Kidney (tissue), 14 donors: ENCODE measurements around the gene THADA. TPM values are rescaled to one million over a fixed set of nuclear protein-coding genes. Genes with fewer than 3 reads are reported as not detected.
A peak's percentile ranks its signal among the peaks of the same experiment; 100 is the strongest.

ENCODE experiments used
- DNase-seq, 5 donors: peaks; one replicate each; pipeline ENCODE4 v3.0.0-alpha.2; 2013 to 2020
- FAIRE-seq: peaks from 2 replicates; lab custom pipeline; 2012; peaks lifted over from hg19 to GRCh38; lab: Jason Lieb, UNC
- H3K27ac ChIP-seq, 2 donors: one replicate each; pipeline ENCODE4 v1.7.0; 2013; ENCODE audit warnings: low read depth in 2 of 2, low read length in 2 of 2, inconsistent platforms in 1 of 2
- H3K27me3 ChIP-seq: one replicate; pipeline ENCODE4 v1.7.1; 2013; ENCODE audit warnings: low read length, inconsistent platforms; ENCODE audit not compliant: control insufficient read depth, insufficient read depth
- H3K36me3 ChIP-seq, 3 donors: one replicate each; pipeline versions ENCODE4 v1.7.0 to v1.7.1; 2013; ENCODE audit warnings: low read length in 3 of 3, control low read depth in 1 of 3, inconsistent platforms in 1 of 3; ENCODE audit not compliant: insufficient read depth in 3 of 3, control insufficient read depth in 2 of 3
- H3K4me1 ChIP-seq, 3 donors: one replicate each; pipeline versions ENCODE4 v1.7.0 to v1.7.1; 2013; ENCODE audit warnings: low read length in 3 of 3, inconsistent platforms in 1 of 3, low read depth in 1 of 3; ENCODE audit not compliant: control insufficient read depth in 2 of 3, insufficient read depth in 2 of 3
- H3K4me3 ChIP-seq, 3 donors: one replicate each; pipeline versions ENCODE4 v1.7.0 to v1.8.1; 2013; ENCODE audit warnings: low read length in 3 of 3, control low read depth in 1 of 3, inconsistent platforms in 1 of 3
- H3K9ac ChIP-seq, 3 donors: one replicate each; pipeline versions ENCODE4 v1.7.0 to v1.7.1; 2013; ENCODE audit warnings: low read length in 3 of 3, control low read depth in 1 of 3, inconsistent platforms in 1 of 3
- H3K9me3 ChIP-seq, 3 donors: one replicate each; pipeline versions ENCODE4 v1.7.0 to v1.7.1; 2013; ENCODE audit warnings: low read length in 3 of 3, control low read depth in 1 of 3, inconsistent platforms in 1 of 3; ENCODE audit not compliant: control insufficient read depth in 2 of 3, insufficient read depth in 1 of 3
- intact Hi-C: fragments of 100-400 bp; cut with DNase I; formaldehyde crosslinking; loops from one replicate; pipeline ENCODE4 v1.11.1; 2022
- polyA plus RNA-seq: library from polyadenylated mRNA; stranded (reverse); fragments of 350-450 nt; fragmentation: Illumina TruSeq; extraction: RNeasy Lipid Tissue Mini Kit (QIAGEN cat#74804); gene quantifications from one replicate; pipeline ENCODE4 v1.2.3, GENCODE V29; 2014; ENCODE audit warnings: low read depth, low replicate concordance; ENCODE audit not compliant: insufficient read depth
- total RNA-seq: library from RNA; stranded (reverse); fragmentation: NEBNext Ultra II Directional; extraction: Animal tissue kit (Norgen Biotek cat#: 25700); gene quantifications from one replicate; pipeline ENCODE4 v1.2.1, GENCODE V29; 2021
- TF ChIP-seq, protein P1 (sequence below): IDR thresholded peaks from 3 replicates; pipeline ENCODE4 v1.5.1; 2012; ENCODE audit warnings: mild to moderate bottlenecking, moderate library complexity, borderline replicate concordance; ENCODE audit not compliant: insufficient read depth; ENCODE audit errors: extremely low read depth
- donor health status: control.
- donor health status: control.
- donor health status: control.
- donor health status: control.
- donor health status: control.
- donor health status: DM: yes; HTN: yes; CAD: no.
- donor health status: Normal renal cell carcinoma (clear cell type).

THADA gene
- total and polyA plus RNA-seq, 2 donors from 2014 or later = 21.4 to 45.1 TPM

DNA sequence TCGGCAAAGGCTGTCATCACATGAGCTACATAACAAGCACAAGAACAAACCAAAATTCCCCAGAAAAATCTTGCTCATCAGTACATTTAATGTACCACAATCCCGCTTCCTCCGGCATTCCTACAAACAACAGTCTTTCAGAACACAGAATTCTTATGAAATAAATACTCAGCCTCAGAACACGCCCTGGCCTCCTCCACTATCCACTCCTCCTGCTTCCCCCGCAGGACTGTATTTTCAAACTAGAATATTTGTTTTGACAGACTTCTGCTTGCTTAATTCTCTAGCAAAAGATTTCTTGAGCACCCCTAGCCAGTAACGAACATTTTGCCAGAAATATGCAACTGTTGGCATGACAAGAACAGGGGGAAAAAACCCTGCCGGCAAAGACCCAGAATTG, 131.2 kb downstream of the THADA start:
- peaks cover 9 to 32% (median 12%) of the 10 kb centered on the region in 3 donors for H3K4me1 ChIP-seq
- H3K36me3 ChIP-seq = no peaks in the 10 kb centered on the region
- intact Hi-C loops = no loop called here
- H3K9ac ChIP-seq = no peak overlapping the region
- H3K27ac ChIP-seq = no peak overlapping the region
- TF ChIP-seq, protein P1, sequence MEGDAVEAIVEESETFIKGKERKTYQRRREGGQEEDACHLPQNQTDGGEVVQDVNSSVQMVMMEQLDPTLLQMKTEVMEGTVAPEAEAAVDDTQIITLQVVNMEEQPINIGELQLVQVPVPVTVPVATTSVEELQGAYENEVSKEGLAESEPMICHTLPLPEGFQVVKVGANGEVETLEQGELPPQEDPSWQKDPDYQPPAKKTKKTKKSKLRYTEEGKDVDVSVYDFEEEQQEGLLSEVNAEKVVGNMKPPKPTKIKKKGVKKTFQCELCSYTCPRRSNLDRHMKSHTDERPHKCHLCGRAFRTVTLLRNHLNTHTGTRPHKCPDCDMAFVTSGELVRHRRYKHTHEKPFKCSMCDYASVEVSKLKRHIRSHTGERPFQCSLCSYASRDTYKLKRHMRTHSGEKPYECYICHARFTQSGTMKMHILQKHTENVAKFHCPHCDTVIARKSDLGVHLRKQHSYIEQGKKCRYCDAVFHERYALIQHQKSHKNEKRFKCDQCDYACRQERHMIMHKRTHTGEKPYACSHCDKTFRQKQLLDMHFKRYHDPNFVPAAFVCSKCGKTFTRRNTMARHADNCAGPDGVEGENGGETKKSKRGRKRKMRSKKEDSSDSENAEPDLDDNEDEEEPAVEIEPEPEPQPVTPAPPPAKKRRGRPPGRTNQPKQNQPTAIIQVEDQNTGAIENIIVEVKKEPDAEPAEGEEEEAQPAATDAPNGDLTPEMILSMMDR = no peak
- H3K27me3 ChIP-seq = no peaks in the 10 kb centered on the region
- DNase-seq = no peak
- H3K9me3 ChIP-seq = no peaks in the 10 kb centered on the region
- no peak overlapping the region for H3K4me3 ChIP-seq
- FAIRE-seq = no peak

- TF ChIP-seq, protein P1 = no peak
- DNase-seq = peak in 2 of 5 donors; percentile 78 to 81
- Histone ChIP-seq H3K36me3 (no peaks in the 10 kb centered on the region), H3K9me3 (no peaks in the 10 kb centered on the region), H3K4me3 (peak overlapping the region in 1 of 3 donors; percentile 18), H3K27me3 (no peaks in the 10 kb centered on the region), H3K9ac (no peak overlapping the region), H3K27ac (no peak overlapping the region), H3K4me1 (peaks cover 12 to 38% (median 12%) of the 10 kb centered on the region in 3 donors)
- intact Hi-C loops = no loop called here
- FAIRE-seq = no peak
Measured at GRCh38 chr2:43462866-43463641, 132.8 kb downstream of the THADA start.

GRCh38 chr2:43461453-43462073, 134.3 kb downstream of the THADA start:
- intact Hi-C loops = no loop called here
- Histone ChIP-seq H3K27me3 (no peaks in the 10 kb centered on the region), H3K36me3 (no peaks in the 10 kb centered on the region), H3K9me3 (no peaks in the 10 kb centered on the region), H3K4me3 (no peak overlapping the region), H3K9ac (no peak overlapping the region), H3K27ac (no peak overlapping the region), H3K4me1 (peaks cover 12 to 53% (median 12%) of the 10 kb centered on the region in 3 donors)
- DNase-seq (no peak), FAIRE-seq (no peak)
- TF ChIP-seq, protein P1 = no peak
